GM12865 (cell line): Measurements from ENCODE around the gene PNPLA7.

Experiments used
- DNase-seq: peaks from one replicate; pipeline ENCODE4 v3.0.0; 2010; ENCODE audit warnings: low read depth
- H3K4me3 ChIP-seq: 2 replicates; pipeline ENCODE4 v1.5.1; 2011; ENCODE audit warnings: mild to moderate bottlenecking, low read depth, low read length, control low read depth
- TF ChIP-seq, protein P1 (sequence below): IDR thresholded peaks from 2 replicates; pipeline ENCODE4 v1.5.1; 2011; ENCODE audit warnings: low read length, control low read depth, low read depth, inconsistent platforms; ENCODE audit not compliant: insufficient read depth; ENCODE audit errors: missing control alignments

PNPLA7 gene

DNA sequence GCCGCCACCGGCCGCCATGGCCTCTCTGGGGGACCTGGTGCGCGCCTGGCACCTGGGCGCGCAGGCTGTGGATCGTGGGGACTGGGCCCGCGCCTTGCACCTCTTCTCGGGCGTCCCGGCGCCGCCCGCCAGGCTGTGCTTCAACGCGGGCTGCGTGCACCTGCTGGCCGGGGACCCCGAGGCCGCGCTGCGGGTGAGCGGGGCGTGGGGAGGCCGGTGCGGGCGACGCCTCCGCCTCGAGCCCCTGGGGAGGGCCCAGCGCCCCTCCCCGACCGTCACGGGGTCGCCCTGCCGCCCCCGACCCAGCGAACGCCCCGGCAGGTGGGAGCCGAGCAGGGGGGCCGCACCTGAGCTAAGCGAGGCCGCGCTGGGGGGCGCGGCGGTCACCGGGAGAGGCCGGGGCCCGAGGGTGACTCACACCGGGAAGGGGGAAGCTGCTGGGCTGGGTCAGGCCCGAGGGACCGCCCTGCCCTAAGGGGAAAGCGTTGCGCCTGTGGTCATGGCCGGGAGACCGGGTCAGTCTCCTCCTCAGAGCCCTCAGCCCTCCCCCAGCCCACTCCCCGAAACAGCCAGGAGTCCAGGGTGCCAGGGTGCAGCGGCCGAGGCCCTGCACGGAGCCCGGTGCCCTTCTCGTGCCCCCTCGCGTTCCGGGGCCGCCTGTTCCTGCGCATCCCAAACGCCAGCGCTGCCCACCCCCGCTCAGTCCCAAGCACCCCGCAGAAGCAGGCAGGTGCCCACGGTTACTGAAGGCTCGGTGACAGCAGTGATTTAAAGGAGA lies 126.5 kb downstream of the PNPLA7 start:
- TF ChIP-seq, protein P1, sequence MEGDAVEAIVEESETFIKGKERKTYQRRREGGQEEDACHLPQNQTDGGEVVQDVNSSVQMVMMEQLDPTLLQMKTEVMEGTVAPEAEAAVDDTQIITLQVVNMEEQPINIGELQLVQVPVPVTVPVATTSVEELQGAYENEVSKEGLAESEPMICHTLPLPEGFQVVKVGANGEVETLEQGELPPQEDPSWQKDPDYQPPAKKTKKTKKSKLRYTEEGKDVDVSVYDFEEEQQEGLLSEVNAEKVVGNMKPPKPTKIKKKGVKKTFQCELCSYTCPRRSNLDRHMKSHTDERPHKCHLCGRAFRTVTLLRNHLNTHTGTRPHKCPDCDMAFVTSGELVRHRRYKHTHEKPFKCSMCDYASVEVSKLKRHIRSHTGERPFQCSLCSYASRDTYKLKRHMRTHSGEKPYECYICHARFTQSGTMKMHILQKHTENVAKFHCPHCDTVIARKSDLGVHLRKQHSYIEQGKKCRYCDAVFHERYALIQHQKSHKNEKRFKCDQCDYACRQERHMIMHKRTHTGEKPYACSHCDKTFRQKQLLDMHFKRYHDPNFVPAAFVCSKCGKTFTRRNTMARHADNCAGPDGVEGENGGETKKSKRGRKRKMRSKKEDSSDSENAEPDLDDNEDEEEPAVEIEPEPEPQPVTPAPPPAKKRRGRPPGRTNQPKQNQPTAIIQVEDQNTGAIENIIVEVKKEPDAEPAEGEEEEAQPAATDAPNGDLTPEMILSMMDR: no peak
- DNase-seq: peak; percentile 32
- H3K4me3 ChIP-seq: peak overlapping the region; percentile 42

GRCh38 chr9:137422604-137423513 lies 127.3 kb downstream of the PNPLA7 start, which contains the start of the genes EXD3 and NOXA1:
Gene EXD3, minus strand, starts transcription at chr9:137423162. Its CDS starts 27,805 bp downstream, at chr9:137395357.
Gene NOXA1, plus strand, starts transcription at chr9:137423393. Its CDS starts 137 bp downstream, at chr9:137423530.
- TF ChIP-seq, protein P1: peak; percentile 78
- peak within 1 kb of the TSS; percentile 69 for H3K4me3 ChIP-seq
- peak; percentile 97 for DNase-seq

DNA sequence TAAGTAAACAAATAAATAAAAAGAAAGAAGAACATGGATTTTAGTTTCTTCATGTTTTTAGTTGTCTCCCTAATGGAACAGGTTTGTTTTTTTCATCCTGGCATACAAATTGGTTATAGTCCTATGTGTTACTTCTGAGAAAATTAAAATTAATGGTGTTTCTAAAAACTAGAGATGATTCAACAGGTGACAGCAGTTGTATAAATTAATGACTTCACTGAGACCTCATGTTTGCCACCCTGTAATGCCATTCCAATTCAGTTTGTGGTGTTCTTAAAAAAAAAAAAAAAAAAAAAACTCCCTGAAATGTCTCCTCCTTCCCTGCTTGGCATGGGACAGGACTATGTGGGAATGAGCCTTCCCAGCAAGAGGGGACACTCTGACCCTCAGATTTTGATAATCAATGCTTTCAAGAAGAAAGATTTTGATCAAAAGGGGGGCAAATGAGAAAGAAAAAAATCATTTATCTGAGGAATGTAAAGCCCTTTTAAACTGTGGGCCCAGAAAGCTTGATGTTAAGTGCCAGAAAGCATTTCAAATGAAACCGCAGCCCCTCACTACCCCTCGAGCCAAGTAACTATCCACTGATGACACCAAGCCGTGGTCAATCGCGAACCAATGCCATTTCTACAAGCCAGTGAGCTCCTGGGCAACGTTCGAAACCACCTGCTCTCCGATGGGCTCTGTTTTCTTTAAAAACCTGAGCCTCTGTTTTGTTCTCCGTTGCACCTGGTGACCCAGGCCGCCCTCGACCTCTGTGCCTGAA lies 128.2 kb downstream of the PNPLA7 start:
- DNase-seq: no peak

GRCh38 chr9:137417161-137418021 lies 132.8 kb downstream of the PNPLA7 start:
- H3K4me3 ChIP-seq: peak overlapping the region; percentile 61
- peak; percentile 68 for DNase-seq
- TF ChIP-seq, protein P1: no peak

More for the DNA sequence above, 128.2 kb downstream of the PNPLA7 start:
- peak overlapping the region; percentile 69 for H3K4me3 ChIP-seq
- TF ChIP-seq, protein P1: no peak

DNA sequence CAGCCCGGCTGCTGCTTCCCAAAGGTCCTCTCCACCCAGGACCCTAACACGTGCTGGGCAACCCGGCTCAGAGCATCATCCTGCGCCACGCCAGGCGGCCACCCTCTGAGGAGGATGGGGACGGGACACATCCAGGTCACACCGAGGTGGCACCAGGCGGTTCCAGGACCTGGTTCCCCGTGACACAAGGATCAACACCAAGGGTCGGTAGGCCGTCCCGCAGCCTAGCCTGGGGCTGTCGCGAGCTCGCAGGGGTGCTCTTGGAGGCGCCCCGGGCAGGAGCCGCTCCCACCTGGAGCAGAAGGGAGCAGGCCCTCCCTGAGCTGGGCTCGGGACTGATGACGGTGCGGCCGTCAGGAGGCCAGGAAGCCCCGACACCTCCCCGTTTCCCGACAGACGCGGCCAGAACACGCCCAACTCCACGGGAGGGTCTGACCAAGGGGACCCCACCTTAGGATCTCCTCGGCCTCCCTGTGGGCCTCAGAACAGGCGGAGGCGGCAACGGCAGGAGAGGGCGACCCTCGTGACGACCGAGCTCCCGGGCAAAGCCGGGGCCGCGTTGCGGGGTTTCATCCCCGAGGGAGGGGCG lies 133.5 kb downstream of the PNPLA7 start:
- TF ChIP-seq, protein P1: no peak
- DNase-seq: no peak
- no peak overlapping the region; the same call in 1 of the 2 replicates for H3K4me3 ChIP-seq
